HG03060 (cell line): ENCODE measurements around the gene REEP6.

Experiments used
- ATAC-seq: cut with Tn5 transposase; IDR thresholded peaks from one replicate; pipeline ENCODE4 v1.9.1; 2021; ENCODE audit warnings: low read depth, moderate number of reproducible peaks; ENCODE audit not compliant: unreplicated experiment

Gene REEP6

DNA sequence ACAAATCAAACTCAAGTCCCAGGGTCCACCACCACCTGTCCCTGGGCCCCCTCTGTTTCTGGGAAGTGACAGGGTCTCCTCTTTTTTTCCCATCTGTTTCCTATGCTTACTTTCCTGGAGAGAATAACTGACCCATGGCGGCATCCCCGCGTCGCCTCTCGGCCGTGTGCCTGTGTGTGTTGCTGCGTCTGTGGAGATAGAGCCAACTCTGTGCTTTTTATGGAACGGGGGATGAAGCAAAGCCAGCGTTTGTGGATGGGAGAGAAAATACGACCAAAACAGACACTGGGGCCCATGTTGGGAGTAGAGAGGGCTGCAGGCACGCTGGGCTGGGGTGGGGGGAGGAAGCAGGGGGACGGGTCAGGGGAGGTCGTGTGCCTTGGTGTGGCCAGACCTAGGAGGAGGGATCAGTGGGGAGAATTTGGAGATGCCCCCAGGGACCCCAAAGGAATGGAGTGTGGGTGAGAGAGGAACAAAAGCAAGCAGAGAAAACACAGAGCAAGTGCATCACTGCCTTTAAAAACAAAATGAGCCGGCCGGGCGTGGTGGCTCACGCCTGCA, 49.5 kb downstream of the REEP6 start:
- ATAC-seq = no peak
